Testis (tissue), 3 donors: Measurements from ENCODE around the gene ANKRD11. TPM values are rescaled to one million over a fixed set of nuclear protein-coding genes. Genes with fewer than 3 reads are reported as not detected.

Experiments
- DNase-seq: peaks from one replicate; pipeline ENCODE4 v3.0.0-alpha.2; 2019
- H3K27ac ChIP-seq, 2 donors: fragments of 200-600 bp; sonication (generic); one replicate each; pipeline ENCODE4 v1.5.1; 2019
- H3K27me3 ChIP-seq: fragments of 200-600 bp; sonication (generic); one replicate; pipeline ENCODE4 v1.5.1; 2019
- H3K36me3 ChIP-seq: fragments of 200-600 bp; sonication (generic); one replicate; pipeline ENCODE4 v1.5.1; 2017; ENCODE audit warnings: low read depth; ENCODE audit errors: missing control alignments
- H3K4me1 ChIP-seq: fragments of 200-600 bp; sonication (generic); one replicate; pipeline ENCODE4 v1.5.1; 2019
- H3K4me3 ChIP-seq, 2 donors: fragments of 200-600 bp; sonication (generic); one replicate each; pipeline ENCODE4 v1.5.1; 2017 to 2019
- H3K9me3 ChIP-seq: fragments of 200-600 bp; sonication (generic); one replicate; pipeline ENCODE4 v1.5.1; 2017
- POLR2A ChIP-seq: fragments of 450-650 bp; IDR thresholded peaks from one replicate; pipeline ENCODE4 v1.6.1; 2017; ENCODE audit warnings: antibody characterized with exemption, mild to moderate bottlenecking, moderate library complexity
- WGBS, 2 donors: methylation state at CpG; one replicate each; pipeline ENCODE4 v1.1.5; 2018; 5-methylcytosine and 5-hydroxymethylcytosine counted together
- intact Hi-C: fragments of 100-400 bp; cut with DNase I; formaldehyde crosslinking; loops from one replicate; pipeline ENCODE4 v1.15.1; 2023; ENCODE audit warnings: low total_unique reads
- polyA plus RNA-seq: library from polyadenylated mRNA; stranded (reverse); fragments of 350-450 nt; fragmentation: Illumina TruSeq; extraction: RNeasy Lipid Tissue Mini Kit (QIAGEN cat#74804); gene quantifications from one replicate; pipeline ENCODE4 v1.2.3, GENCODE V29; 2014; ENCODE audit warnings: low read depth, low replicate concordance; ENCODE audit not compliant: insufficient read depth
- total RNA-seq, 2 donors: library from RNA; depleted of rRNA; stranded (reverse); fragments of >200 nt; gene quantifications; one replicate each; pipeline ENCODE4 v1.2.3, GENCODE V29; 2016
- TF ChIP-seq, protein P1 (sequence below), 3 experiments: fragments of 450-650 bp in 2 of 3; fragments of 200-600 bp in 1 of 3; sonication (generic) in 1 of 3; IDR thresholded peaks; one replicate each; pipeline ENCODE4 v1.5.1; 2016 to 2019; ENCODE audit warnings: antibody characterized with exemption in 3 of 3, mild to moderate bottlenecking in 2 of 3, moderate library complexity in 1 of 3

ANKRD11 gene
- total and polyA plus RNA-seq, 3 donors from 2014 or later: 49.7 to 187 (median 150) TPM

DNA sequence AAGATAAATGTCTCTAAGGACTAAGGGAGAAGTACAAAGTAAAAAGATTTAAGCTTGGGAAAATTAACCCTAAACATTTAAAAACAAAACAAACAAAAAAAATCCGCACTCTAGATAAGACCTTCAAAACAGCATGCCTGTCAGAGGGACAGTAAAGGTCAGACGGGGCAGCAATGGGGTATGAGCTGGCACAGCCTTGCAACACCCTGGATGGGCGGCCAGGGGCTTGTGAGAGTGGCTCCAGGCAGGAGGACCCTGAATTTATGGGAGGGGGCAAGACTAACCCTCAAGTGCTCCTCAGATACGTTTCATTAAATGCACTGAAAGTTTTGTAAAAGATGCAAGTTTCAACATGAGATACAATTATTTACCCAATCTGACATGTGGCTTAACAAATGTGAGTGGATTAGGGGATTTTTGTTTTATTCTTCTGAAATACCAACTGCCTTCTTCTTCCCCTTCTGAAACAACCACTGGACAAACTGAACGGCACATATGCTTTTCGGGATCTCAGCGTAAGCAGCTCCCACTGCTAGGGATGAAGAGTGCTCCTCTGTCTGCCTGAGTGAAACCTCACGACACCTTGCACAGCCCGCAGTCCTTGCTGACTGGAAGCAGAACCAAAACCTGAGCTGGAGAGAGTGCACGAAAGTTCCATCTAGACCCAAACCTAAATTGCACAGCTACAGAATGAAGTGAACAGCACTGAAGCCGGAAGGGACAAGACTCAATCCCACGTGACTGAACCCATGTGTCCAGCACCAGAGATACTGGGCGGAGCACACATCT is 128.4 kb downstream of the ANKRD11 start:
- H3K4me3 ChIP-seq: no peak overlapping the region
- 55 to 68% methylated on average over 13 of the region's 13 CpGs for WGBS, 2 donors
- intact Hi-C loops: no loop called here
- H3K4me1 ChIP-seq: peaks cover 43% of the 10 kb centered on the region
- TF ChIP-seq, protein P1, sequence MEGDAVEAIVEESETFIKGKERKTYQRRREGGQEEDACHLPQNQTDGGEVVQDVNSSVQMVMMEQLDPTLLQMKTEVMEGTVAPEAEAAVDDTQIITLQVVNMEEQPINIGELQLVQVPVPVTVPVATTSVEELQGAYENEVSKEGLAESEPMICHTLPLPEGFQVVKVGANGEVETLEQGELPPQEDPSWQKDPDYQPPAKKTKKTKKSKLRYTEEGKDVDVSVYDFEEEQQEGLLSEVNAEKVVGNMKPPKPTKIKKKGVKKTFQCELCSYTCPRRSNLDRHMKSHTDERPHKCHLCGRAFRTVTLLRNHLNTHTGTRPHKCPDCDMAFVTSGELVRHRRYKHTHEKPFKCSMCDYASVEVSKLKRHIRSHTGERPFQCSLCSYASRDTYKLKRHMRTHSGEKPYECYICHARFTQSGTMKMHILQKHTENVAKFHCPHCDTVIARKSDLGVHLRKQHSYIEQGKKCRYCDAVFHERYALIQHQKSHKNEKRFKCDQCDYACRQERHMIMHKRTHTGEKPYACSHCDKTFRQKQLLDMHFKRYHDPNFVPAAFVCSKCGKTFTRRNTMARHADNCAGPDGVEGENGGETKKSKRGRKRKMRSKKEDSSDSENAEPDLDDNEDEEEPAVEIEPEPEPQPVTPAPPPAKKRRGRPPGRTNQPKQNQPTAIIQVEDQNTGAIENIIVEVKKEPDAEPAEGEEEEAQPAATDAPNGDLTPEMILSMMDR (IDR thresholded peaks at IDR 0.05): no peak
- no peak for TF ChIP-seq POLR2A
- DNase-seq: peak; percentile 56
- H3K36me3 ChIP-seq: no peaks in the 10 kb centered on the region
- H3K9me3 ChIP-seq: no peaks in the 10 kb centered on the region
- no peaks in the 10 kb centered on the region for H3K27me3 ChIP-seq
- no peak overlapping the region for H3K27ac ChIP-seq

DNA sequence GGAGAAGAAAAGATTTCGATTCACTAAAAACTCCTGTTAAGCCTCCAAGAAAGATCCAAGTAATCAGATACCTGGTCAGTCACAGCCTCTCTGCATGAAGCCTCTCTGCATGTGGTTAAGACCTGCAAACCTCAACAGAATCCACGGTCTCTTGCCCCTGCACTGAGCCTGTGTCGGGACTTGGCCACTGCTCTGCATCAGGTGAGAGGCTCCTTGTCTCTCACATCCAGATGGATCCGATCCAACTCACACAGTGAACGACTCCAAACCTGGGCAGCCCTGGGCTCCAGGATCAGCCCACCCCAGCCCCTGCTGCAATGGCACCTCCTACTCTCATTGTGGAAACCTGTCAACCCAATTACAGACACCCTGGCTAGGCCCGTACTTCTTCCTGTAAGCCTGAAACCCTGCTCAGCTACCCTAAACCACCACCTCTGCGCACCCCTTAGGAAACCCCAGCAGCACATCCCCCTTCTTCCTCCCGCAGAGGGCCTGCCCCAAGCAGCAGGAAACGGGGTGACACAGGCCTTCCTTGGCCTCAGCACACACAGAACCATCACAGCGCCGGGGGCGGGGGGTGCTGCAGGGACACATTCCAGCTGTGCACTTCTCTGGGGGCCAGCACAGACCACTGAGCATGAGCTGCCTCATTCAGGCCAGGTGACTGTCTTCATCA is 129.5 kb downstream of the ANKRD11 start:
- Histone ChIP-seq H3K27me3 (no peaks in the 10 kb centered on the region), H3K4me3 (no peak overlapping the region), H3K9me3 (no peaks in the 10 kb centered on the region), H3K36me3 (no peaks in the 10 kb centered on the region), H3K27ac (no peak overlapping the region), H3K4me1 (peaks cover 43% of the 10 kb centered on the region)
- 73 to 89% methylated on average over 9 to 11 of the region's 12 CpGs for WGBS, 2 donors
- no peak for DNase-seq
- intact Hi-C loops: no loop called here
- TF ChIP-seq, protein P1 (IDR thresholded peaks at IDR 0.05): no peak
- TF ChIP-seq POLR2A: no peak

DNA sequence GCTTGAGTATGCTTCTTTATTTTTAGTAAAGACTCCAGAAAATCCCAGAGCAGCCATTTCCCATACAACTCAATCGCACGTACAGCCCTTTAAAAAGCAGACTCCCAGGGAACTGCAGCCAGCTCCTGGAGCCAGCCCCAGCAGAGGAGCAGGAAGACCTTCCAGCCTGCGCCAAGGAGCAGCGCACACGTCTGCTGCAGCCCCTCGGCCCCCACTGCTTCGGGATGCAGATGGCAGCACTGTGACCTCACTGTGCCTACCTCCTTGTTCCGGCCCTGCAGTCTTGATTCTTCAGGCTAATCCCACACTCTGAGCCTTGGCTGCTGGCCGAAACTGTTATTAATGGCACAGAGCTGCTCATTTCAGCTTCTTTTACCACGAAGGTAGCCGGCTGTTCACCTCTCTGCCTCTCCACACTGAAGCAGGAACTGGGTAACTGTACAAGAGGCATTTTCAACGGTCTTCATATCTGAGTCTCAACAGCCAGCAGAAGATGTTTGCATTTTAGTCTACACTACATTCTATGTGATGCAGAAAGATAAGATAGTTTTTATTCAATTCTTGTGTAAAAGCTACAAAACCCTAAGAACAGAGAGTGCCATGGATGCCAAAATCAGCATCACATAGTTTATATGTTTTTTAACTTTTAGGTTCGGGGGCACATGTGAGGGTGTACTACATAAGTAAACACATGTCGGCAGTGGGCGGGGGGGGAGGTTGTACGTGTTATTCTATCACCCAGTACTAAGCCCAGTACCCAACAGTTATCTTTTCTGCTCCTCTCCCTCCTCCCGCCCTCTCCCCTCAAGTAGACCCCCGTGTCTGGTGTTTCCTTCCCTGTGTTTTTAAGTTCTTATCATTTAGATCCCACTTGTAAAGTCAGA is 130.9 kb downstream of the ANKRD11 start:
- Histone ChIP-seq H3K9me3 (no peaks in the 10 kb centered on the region), H3K27ac (no peak overlapping the region), H3K27me3 (no peaks in the 10 kb centered on the region), H3K4me3 (no peak overlapping the region), H3K4me1 (peaks cover 41% of the 10 kb centered on the region), H3K36me3 (no peaks in the 10 kb centered on the region)
- intact Hi-C loops: no loop called here
- TF ChIP-seq POLR2A: no peak
- TF ChIP-seq, protein P1 (IDR thresholded peaks at IDR 0.05): no peak
- WGBS, 2 donors: 38 to 46% methylated on average over 18 of the region's 18 CpGs
- DNase-seq: peak; percentile 71

DNA sequence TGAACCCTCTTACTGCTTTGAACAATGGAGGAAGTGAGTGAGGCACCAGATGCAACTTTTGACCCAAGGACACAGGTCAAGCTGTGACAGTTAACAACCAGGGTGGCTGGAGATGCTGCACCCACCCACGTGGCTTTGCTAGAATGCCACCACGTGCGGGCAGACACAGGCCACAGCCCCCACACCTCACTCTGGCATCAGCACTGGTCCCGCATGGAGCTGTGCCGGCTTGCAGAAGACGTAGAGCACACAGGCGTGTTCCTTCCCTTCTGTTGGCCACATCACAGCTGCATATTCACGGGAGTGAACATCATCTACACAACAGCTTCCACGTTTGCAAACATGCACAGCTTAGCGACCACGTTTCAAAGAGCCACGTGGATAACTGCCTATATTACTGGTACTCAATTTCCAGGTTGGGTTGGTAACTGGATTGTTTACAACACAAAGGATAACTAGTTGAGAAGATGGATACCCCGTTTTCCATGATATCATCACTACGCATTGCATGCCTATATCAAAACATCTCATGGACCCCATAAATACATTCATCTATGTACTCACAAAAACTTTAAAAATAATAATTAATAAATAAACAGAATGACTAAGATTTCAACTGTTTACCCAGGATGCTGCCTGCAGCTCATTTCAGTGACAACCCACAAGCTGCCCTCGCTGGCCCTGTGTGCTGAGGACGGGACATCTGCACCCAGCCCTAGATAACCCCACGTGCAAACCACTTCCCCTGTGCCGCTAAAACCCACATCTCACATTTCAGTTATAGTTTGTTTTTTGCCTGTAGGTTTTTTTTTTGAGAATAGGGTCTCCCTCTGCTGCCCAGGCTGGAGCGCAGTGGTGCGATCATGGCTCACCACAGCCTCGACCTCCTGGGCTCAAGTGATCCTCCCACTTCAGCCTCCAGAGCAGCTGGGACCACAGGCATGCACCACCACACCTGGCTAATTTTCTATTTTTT is 132.0 kb downstream of the ANKRD11 start:
- Histone ChIP-seq H3K9me3 (no peaks in the 10 kb centered on the region), H3K27ac (no peak overlapping the region), H3K4me1 (peaks cover 43% of the 10 kb centered on the region), H3K4me3 (no peak overlapping the region), H3K36me3 (no peaks in the 10 kb centered on the region), H3K27me3 (no peaks in the 10 kb centered on the region)
- 65 to 69% methylated on average over 20 to 21 of the region's 21 CpGs for WGBS, 2 donors
- TF ChIP-seq POLR2A: no peak
- TF ChIP-seq, protein P1 (IDR thresholded peaks at IDR 0.05): no peak
- DNase-seq: no peak
- intact Hi-C loops: no loop called here
